NCI-H748 (cell line): Measurements from ENCODE around the gene PYGM.

Experiments used
- DNase-seq: peaks from one replicate; lab custom pipeline; 2025; ENCODE audit not compliant: unreplicated experiment; lab: John Stamatoyannopoulos, UW

Gene PYGM

DNA sequence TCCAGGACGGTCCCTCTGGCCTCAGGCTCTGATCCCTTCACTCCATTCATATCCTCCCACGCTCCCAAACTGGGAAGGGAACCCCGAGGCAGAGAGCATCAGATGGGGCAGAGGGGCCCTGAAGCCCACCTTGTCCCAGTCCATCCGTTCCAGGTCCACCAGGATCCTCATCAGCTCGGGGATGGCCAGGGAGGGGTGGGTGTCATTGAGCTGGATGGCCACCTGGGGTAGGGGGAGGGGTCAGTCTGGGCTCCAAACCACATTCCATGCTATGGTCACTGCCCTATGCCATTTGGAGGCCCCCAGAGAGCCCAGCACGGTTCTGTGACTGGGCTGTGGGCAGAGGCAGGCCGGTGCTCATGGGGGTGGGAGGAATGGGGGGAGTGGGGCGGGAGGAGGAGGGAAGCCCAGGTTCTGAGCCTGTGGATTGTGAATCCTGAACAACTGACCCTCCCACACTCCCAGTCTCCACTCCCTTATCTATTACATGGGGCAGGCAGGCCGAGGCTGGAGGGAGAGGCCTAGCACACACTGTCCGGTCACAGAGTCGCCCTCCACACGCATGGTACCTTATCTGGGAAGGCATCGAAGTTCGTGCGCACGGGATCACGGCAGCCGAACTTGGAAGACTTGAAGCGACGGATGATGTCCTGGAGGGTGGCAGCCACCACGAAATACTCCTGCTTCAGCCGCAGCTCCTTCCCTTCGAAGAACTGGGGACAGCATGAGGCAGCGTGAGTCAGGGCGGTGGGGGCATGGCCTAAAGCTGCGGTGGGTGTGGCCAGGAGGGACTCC, 5.5 kb downstream of the PYGM start:
- no peak for DNase-seq

DNA sequence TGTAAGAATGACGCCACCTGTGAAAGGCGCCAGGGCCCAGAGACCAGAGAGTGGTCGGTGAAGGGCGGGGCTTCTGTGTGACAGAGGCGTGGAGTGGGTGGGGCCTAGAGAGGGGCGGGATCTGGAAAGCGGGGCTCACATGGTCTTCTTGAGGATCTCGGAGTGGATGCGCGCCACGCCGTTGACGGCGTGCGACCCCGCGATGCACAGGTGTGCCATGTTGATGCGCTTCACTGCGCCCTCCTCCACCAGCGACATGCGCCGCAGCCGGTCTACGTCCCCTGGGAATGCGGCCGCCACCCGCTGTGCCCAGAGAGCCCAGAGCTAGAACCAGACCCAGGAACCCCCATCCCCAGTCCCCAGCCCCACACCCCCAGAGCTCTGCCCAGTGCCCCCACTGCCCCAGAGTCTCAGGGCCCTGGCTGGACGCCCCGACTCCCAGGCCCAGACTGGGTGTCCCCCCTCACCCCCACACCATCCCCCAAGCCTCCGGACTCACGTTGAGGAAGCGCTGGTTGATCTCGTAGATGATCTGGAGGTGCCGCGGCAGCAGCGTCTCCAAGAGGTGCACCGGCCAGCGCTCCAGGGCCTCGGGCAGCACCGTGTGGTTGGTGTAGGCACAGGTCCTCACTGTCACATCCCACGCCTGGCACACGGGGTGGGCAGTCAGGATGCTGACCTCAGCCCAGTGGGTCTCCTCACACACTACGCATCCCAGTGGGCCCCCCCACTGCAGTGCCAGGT, 6.2 kb downstream of the PYGM start:
- DNase-seq: no peak

DNA sequence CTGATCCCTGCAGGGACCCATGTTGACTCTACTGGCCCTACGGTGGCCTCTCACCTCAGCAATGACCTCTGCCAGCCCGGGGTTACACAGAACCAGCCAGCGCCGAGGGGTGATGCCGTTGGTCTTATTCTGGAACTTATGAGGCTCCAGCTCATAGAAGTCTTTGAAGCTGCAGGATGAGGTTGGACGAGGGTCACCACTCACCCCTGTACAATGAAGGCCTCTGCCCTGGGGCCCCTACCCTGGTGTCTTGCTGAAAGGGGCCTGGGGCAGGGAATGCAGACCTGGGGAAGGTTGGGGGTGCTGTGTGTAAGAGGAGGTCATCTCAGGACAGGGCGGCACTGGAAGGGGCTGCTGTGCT, 6.8 kb downstream of the PYGM start:
- DNase-seq: no peak

- no peak for DNase-seq
Observed at GRCh38 chr11:64752175-64752970, 7.4 kb downstream of the PYGM start.

GRCh38 chr11:64751580-64751979, 8.2 kb downstream of the PYGM start:
- DNase-seq: no peak

DNA sequence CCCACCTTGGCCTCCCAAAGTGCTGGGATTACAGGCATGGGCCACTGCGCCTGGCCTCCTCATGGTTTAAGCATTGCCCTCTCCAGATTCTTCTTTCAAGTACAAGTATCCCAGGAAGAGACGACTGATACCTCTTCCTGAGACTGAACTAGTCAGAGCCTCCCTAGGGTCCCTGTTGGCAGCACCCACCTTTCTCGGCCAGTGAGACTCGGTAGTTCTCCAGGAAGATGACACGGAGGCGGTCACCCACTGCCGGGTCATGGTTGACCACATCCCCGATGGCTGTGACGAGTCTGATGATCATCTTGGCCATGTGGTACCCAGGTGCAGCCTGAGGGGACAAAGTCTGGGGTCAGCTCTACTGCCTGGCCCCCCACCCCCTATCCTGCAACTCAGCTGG, 8.6 kb downstream of the PYGM start:
- no peak for DNase-seq

DNA sequence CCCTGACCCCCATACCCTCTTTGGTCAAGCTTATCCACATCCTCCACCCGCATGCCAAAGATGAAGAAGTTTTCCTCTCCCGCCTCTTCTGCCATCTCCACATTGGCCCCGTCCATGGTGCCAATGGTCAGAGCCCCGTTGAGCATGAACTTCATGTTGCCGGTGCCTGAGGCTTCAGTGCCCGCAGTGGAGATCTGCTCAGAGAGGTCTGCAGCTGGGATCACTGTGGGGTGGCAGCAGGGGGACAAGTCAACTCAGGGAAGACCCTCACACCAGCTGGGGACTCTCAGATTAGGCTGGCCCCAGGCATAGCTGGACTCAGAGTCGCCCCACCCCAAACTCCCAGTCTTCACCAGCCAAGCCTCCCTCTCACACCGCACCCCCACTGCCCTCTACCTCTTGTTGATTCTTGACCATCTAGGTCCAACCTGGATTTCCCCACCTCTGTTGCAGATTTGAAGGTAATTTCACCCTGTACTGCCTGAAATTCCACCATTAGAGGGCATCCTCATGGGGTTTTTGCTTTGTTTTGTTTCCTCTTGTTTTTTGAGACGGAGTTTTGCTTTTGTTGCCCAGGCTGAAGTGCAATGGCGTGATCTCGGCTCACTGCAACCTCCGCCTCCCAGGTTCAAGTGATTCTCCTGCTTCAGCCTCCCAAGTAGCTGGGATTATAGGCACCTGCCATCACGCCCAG, 9.3 kb downstream of the PYGM start:
- DNase-seq: no peak

- no peak for DNase-seq
Observed at GRCh38 chr11:64747961-64748665, 11.7 kb downstream of the PYGM start.

- DNase-seq: no peak
Observed at GRCh38 chr11:64746486-64746885, 13.3 kb downstream of the PYGM start.

GRCh38 chr11:64745521-64746328, 14.0 kb downstream of the PYGM start:
- peak; percentile 64 for DNase-seq

DNA sequence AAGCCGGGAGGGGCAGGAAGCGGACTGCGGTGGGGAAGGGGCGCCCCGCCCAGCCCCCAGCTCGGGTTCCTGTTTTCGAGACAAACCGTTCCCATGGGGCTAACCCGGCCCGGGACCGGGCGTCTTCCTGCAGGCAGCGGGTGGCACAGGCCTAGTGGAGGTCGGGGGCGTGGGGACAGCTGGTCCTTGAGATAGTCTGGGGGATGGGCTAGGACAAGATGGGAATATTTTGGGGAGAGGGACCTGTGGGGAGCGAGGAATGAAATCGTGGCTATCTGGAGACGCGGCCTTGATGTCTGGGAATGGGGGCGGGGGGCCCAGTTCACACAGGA, 14.6 kb downstream of the PYGM start:
- DNase-seq: no peak

GRCh38 chr11:64744544-64745188, 15.1 kb downstream of the PYGM start:
- peak; percentile 33 for DNase-seq

- peak; percentile 58 for DNase-seq
Observed at GRCh38 chr11:64743591-64744543, 15.9 kb downstream of the PYGM start, which contains the start of gene RASGRP2. TSS of gene RASGRP2 (minus strand) at chr11:64744142. CDS start at chr11:64742866, 1,276 bp downstream.

DNA sequence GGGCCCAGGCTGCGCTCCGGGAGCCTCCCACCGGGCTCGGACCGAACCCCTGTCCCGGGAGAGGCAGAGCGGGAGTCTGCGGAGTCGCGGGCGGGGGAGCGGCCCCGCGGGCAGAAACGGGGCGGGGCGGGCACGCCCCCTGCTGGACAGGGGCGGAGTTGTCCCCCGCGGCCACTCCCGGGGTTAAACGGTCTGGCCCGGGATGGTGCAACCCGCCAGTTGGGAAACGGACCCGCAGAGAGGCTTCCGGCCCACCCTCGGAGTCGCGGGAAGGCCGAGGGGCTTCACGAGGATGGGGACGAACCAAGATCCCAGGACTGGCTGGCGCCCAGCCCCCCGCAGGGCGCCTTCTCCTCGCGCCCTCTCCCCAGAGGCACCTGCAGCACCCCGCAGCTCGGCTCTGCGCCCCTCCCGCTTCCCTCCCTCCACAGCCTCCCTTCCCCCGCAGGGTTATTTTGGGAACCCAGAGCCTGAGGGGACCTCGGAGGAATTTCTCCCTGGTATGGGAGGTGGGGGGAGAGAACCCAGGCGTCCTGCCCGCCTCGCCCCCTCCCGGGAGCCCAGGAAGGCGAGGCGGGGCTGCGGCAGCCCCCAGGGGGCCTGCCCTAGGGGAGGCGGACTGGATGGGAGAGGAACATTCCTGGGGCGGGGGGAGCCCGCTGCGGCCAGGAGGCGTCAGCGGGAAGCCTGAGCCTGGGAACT, 16.7 kb downstream of the PYGM start:
- DNase-seq: peak; percentile 39

GRCh38 chr11:64742087-64742888, 17.5 kb downstream of the PYGM start:
- DNase-seq: no peak

DNA sequence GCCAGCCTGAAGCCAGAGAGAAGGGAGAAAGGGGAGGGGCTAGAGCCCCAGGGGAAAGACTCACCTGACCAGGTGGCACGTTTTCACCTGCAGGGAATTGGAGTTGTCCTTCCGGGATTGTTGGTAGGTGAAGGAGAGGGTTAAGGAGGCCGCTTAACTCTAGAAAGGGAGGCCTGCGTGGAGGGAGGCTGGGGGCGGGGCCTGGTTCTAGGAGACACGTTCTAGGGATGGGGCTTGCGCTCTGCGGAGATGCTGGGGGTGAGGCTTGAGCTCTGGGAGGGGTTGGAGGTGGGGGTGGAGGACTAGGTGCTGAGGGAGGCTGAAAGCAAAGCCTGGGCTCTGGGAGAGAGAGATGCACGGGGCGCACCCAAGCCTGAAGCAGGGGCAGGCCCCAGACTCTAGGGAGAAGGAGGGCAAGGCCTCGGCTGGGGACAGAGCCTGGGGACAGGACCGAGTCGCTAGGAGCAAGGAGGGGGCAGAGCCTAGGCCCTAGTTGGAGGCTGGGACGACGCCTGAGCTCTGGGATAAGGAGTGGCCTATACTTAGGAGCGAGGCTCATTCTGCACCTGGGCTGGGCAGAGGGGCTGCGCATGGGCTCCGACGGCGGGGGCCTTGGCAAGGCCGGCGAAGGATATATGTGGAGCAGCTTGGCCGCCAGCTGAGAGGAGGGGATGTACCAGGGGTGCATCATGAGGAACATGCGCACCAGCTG, 18.2 kb downstream of the PYGM start:
- no peak for DNase-seq
